ENCODE results near the gene MLF2.

GRCh38 chr12:6703631-6704030, 49.3 kb downstream of the MLF2 start:
- no peak for TF ChIP-seq CTCF (IDR thresholded peaks at IDR 0.05)
- TF ChIP-seq EP300 (IDR thresholded peaks at IDR 0.05) = no peak

Measured in stomach (tissue), 4 donors.